GM19324 (cell line): Measurements from ENCODE around the gene TRIM42.

ENCODE experiments used
- ATAC-seq: cut with Tn5 transposase; IDR thresholded peaks from one replicate; pipeline ENCODE4 v1.9.1; 2021; ENCODE audit warnings: mild to moderate bottlenecking, moderate library complexity; ENCODE audit not compliant: unreplicated experiment, low FRiP score

Gene TRIM42

DNA sequence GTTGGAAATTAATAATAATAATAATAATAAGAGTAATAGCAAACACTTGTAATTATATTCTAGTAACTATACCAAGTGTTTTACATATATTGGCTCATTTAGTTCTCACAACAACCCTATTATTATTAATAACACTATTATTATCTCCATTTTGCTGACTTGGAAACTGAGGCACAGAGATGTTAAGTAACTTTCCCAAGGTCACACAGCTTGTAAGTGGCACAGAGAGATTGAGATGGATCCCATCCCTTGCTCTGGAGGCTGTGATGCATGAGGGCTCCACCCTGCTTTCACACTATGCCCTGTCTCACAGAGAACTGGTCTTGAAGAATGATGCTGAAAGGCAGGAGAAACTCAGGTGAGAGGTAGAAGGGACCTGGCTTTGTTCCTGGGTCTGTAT, 31.9 kb downstream of the TRIM42 start:
- no peak for ATAC-seq

DNA sequence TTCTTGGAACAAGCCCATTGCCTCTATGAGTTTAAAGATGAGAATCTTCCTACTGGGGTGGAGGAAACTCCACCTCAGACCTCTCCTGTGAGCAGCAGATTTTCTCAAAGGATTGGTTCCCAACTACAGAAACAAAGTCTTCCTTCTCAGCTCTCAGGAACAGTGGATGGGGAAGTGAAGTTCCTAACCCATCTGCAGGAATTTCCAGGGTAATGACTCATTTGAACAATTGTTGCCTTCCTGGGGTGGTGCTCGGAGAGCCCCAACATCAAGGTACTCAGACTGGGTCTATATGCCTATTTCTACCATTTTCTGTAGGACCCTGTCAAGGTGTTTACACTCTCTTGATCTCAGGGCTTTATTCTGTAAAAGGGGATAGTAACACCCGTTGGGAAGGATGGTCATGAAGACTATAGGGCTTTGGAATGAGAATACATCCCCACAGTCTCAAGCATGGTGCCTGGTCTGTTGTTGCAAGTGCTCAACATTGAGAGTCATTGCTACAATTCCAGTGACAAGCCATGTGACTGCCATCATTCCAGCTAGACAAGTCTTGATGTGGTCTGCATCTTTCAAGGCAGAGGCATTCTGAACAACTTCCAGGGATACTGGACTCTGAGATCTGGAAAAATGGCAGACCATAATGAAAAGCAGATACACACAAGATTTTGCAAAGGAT, 33.0 kb downstream of the TRIM42 start:
- ATAC-seq: no peak

DNA sequence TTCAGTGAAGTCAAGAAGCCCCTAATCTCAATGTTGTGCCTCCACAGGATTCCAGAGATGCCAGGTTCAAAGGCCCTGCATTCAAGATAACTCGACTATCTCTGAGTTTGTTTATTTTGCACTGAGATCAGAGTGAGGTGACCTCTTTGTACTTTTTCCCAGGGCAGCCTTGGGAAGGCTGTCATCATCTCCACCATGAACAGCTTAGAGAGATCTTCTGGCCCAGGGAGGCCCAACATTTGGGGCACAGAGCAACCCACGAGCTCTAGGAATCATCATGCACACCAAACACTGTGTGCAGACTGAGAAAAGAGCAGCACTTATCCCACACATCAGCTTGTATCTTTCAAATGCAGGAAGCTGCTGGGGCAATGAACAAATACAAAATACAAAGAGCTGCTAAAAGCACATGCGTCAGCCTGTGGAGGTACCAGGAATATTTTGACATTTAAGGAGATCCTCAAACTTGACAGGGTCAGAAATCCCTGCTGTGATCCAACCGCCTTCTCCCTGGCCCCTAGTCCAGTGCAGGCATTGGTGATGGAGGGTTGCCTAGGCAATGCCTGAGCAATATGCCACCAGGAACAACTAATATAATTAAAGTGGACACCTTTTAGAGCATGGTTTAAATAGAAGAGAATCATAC, 33.6 kb downstream of the TRIM42 start:
- ATAC-seq: no peak

DNA sequence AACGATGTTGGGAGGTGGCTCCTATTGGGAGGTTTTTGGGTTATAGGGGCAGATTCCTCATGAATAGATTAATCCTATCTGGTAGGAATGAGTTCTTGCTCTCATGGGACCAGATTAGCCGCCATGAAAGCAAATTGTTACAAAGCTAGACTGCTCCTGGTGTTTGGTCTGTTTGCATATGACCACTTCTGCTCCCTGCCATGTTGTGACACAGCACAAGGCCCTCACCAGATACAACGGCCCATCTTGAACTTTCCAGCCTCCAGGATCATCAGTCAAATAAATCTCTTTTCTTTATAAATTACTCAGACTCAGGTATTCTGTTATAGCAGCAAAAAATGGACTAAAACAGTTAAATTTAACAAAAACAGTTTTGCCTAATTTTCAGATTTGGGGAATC, 34.4 kb downstream of the TRIM42 start:
- no peak for ATAC-seq

DNA sequence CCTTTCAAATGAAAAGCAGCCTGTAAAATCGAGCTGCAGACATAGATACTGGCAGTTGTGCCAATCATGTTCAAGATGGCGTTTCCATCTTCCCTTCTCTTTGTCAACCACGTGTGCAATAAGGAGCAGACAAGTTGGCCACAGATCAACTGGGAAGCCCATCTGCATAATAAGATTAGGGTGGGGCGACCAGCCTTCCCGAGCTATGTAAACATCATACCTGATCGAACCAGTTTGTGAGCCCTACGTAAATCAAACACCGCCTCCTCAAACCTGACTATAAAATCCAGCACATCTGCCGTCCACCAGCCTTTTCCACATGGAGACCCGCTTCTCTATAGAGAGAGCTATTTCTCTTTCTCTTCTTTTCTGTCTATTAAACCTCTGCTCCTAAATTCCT, 37.2 kb downstream of the TRIM42 start:
- ATAC-seq: no peak

DNA sequence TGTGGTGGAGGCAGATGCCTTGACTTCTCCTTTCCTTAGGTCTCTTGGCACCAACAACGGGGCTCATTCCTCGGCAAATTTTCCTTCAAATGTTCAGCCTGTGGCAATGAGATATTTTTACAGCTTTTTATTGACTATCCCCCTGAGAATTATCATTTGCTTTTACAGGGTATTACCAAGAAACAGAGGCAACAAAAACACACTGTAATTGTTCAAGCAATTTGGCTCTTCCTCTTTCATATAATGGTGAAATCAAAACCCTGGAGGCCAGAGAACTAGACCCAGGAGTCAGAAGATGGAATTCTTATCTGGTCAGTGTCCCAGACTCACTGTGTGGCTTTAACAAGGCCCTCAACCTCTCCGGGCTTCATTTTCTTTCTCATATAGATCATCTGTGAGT, 40.1 kb downstream of the TRIM42 start:
- ATAC-seq: no peak

DNA sequence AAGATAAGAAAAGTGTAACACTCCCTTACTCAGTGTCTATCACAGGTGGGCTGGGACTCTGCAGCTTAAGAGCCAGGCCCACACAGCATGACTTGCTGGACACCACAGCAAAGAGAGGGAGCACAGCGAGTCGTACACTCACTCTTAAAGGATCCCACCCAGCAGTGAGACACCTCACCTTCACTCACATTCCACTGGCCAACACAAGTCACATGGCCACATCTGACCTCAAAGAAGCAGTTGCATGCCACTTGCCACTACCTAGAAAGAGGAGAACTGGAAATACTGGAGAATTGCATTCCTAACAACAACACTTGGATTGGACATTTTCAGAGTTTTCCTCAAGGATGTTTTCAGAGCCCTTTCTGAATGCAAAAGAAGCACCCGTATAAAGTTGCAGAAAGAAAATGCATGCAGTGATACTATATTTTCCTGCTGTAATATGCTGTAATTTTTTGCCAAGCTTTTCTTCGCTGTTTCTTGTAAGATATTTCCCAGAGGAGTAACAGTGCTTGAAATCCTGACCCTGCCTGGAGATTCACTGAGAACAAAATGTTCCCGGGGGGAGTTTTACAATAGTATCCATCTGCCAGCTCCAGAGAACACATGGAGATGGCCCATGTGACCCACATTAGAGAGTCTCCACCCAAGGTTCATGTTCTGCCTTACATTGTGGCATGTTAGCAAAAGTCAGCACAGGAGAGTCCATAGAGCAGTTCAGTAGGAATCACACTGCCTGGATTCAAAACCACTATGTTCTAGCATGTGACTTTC, 42.2 kb downstream of the TRIM42 start:
- no peak for ATAC-seq

DNA sequence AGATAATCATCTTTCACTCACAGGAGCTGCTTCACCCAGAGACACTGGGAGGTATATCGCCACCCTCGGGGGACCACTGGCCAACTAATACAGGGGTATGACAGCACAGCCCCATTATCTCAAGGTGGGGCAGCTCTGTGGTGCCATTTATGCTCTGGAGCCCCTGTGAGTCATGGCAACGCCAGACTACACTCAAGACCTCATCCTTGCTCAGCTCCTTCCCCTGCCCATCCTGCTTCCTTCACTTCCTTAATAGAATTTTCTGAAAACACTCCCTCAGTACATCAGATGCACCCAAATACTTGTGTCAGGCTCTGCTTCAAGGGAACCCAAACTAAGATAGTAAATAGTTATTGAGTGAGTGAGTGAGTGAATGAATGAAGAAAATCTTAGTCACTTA, 45.7 kb downstream of the TRIM42 start:
- ATAC-seq: no peak

DNA sequence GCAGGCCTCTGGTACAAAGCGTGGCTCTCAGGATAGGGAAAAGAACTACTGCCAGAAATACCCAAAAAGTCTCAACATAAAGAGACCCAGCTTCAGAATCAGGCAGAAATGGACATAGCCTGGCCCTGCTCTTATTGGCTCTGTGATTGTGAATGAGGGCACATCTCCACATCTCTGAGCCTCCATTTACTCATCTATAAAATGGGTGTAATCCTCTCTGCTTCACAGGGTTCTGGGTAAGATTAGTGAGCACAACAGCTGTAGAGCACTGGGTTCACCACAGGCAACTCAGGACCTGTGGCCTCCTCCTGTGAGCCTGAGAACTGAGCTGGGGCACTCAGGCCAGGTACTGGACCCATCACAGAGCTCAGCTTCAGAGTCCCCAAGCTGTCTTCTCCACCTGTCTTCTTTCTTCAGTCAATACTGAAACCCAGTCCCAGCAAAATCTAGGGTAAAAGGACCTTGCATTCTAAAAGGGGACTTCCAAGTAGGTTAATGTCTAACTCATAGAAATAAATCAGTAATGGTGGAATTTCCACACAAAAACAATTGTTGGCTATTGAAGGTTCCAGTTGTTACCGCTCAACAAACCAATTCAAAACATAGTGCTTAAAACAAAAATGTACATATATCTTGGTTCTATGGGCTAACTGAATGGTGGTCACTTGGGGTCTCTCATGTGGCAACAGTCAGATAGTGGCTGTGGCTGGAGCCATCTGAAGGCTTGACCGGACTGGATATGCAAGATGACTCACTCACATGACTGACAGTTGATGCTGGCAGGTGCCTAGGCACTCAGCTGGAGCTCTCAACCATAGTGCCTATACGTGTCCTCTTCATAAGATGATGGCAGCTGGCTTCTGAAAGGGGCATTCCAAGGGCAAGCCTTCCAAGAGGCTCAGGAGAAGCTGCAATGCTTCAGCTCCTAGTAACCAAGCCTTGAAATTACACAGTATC, 47.3 kb downstream of the TRIM42 start:
- ATAC-seq: peak; percentile 58

DNA sequence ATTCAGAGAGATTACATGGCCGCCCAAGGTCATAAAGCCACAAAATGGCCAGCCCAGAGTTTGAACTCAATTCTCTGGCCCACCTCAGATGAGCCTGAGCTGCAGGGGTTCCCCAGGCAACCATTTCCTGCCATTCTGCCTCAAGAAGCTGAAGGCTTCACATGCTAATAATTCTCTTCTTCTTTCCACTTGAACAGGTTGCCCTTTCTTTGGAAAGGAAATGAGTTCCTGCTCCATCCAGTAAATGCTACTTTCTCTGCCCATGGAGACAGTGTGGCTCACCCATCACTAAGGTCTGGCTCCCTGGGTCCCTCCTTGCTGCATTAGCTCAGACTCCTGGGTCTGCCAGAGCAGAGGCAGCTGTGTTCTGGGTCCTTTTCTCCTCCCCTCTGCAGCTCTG, 48.2 kb downstream of the TRIM42 start:
- peak; percentile 14 for ATAC-seq

DNA sequence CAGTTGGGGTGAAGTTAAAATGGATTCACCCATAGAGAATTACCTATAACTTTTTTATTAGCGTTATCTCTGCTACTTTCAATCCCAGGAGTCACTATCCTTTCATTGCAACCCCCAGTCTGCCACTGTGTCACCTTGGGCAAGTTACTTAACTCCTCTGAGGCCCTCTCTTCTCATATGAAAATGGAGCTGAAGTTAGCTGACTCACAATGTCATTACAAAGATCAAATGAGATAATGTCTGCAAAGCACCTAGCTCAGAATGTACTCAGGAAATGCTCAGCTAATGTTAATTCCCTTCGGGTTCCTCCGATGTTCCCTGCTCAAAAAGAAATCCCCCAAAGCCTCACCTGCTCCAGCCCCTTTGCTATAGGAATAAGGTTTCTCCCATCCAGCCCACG, 50.0 kb downstream of the TRIM42 start:
- ATAC-seq: no peak

DNA sequence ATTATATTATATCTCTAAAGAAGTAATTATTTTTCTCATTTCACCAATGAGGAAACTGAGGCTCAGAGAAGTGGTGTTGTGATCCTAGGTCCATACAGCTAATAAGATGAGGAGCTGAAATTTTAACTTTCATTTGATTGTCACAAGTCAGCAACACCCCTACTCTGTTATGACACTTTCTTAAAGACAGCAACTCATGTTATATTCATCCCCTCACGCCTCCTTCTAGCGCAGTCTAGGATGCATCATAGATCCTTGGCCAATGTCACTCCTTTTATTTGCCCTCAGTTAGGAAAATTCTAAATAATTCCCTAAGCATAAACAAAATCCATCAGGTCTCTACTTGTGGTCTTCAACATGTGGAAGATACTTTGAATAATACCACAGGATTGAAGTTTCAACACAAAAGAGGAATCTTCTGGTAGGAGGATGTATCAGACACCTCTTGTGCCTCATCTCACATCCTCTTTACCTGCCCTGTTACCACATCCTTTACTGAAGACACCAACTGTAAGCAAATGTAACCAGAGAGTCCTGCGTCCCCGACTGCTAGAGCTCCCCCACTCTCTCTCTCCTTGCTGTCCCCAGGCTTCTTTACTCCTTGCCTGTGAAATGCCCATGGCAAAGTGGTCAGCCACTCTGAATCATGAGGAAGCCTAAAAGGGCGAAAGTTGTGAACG, 53.7 kb downstream of the TRIM42 start:
- ATAC-seq: peak; percentile 80

DNA sequence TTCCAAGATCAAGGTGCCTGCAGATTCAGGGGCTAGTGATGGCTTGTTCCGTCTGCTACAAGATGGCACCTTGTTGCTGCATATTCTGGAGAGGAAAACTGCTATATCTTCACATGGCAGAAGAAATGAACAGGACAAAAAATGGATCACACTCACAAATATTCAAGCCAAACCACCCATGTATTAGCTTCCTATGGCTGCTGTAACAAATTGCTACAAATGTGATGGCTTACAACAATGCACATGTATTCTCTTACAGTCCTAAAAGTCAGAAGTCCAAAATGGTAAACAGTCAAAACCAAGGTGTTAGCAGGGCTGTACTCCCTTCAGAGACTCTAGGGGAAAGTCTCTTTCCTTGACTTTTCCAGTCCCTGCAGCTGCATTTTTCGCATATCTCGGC, 55.8 kb downstream of the TRIM42 start:
- no peak for ATAC-seq

DNA sequence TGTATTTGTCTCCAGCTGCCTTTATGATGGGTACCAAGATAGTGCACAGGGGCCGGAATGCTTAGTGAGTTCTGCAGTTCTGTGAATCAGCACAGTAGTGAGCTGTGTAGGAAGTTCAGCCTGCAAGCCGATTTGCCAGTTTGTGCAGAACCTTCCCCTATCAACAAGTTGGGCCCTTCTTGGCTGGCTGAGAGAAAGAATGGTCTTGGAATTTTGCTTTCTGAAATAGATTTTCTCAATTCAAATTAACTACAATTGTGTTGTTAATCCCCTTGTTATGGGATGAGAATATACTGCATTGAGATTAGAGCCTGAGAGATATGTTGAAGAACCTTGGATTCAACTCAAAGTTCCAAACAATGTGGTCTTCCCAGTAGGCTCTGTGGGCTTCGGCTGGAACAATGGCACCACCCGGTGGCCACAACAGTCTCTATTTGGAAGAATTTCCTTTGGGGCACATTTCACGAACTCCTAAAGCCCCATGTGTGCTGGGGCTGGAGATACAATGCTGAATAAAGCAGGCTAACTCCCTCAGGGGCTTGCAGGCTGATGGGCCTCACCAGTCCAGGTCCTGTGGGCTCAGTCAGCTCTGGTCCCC, 59.1 kb downstream of the TRIM42 start:
- ATAC-seq: no peak

DNA sequence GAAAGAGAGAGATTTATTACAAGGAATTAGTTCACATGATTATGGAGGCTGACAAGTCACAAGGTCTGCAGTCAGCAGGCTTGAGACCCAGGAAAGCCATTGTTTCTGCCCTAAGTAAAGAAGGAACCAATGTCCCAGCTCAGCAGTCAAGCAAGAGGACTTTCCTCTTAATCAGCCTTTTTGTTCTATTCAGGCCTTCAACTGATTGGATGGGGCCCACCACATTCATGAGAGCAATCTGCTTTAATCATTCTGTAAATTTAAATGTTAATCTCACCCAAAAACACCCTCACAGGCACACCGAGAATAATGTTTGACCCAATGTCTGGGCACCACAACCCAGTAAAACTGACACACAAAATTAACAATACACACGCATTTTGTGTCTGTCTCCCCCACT, 64.3 kb downstream of the TRIM42 start:
- no peak for ATAC-seq

DNA sequence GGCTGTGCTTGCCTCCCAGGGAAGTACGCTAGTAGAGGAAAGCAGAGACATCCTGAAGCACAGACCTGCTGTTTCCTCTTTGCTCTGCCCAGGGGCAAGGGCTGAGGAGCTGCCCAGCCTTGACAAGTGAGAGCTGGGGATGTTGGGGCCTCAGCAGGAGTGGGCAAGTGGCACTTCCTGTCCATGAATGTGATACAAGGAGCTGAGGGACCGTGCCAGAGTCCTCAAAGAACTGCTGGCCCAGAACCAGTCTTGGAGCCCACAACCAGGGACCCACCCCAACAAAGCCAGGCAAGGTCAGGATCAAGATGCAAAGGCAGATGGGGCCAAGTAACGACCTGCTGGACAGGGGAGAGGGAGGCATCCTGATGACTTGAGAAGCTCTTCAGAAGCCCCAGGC, 70.3 kb downstream of the TRIM42 start:
- ATAC-seq: no peak

DNA sequence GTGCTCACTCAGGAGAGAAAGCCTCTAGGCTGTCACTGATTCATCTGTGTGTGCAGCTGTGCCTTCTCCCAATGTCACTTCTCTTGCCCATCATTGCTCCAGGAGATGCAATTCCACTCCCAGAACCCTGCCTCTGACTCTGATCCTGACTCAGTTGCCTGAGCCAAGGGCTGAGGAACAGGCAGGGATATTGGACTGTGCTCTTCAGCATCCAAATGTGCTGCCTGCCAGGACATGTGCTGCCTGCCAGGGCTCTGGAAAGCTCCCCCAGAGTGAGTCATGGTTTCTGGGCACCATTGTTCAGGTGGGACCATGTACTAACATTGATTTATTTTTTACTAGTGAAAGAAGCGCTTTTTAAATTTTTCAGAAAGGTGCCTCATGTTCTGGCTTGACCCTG, 71.0 kb downstream of the TRIM42 start:
- no peak for ATAC-seq
